Colonic mucosa (tissue), 4 donors: ENCODE data around the gene TECTA. TPM values are rescaled to one million over a fixed set of nuclear protein-coding genes. Genes with fewer than 3 reads are reported as not detected.
"Not testable (repeated sequence)": the region's sequence is repeated elsewhere in the genome, so short reads cannot be mapped to it uniquely, and the experiment has no call there.

Source experiments
- DNase-seq: peaks from one replicate; pipeline ENCODE4 v3.0.0-alpha.2; 2020
- H3K27ac ChIP-seq: fragments of 200-600 bp; one replicate; pipeline ENCODE4 v1.8.0; 2021
- H3K27me3 ChIP-seq: fragments of 200-600 bp; one replicate; pipeline ENCODE4 v1.8.0; 2021
- H3K36me3 ChIP-seq: fragments of 200-600 bp; one replicate; pipeline ENCODE4 v1.8.0; 2021
- H3K4me1 ChIP-seq: fragments of 200-600 bp; one replicate; pipeline ENCODE4 v1.8.0; 2021; ENCODE audit warnings: mild to moderate bottlenecking
- H3K4me3 ChIP-seq: fragments of 200-600 bp; one replicate; pipeline ENCODE4 v1.8.0; 2021
- H3K9ac ChIP-seq, 2 donors: one replicate each; pipeline ENCODE4 v1.7.0; 2013; ENCODE audit warnings: control low read depth in 2 of 2, low read depth in 2 of 2, low read length in 2 of 2
- H3K9me3 ChIP-seq: fragments of 200-600 bp; one replicate; pipeline ENCODE4 v1.8.0; 2021
- CTCF ChIP-seq: fragments of 200-600 bp; IDR thresholded peaks from one replicate; pipeline ENCODE4 v1.8.0; 2022; ENCODE audit warnings: antibody characterized with exemption, mild to moderate bottlenecking
- intact Hi-C: fragments of 100-400 bp; cut with DNase I; formaldehyde crosslinking; loops from one replicate; pipeline ENCODE4 v1.14.1; 2022
- total RNA-seq, 2 donors: library from RNA; stranded (reverse); fragmentation: NEBNext Ultra II Directional in 1 of 2; extraction: Animal tissue kit (Norgen Biotek cat#: 25700) in 1 of 2; gene quantifications; one replicate each; pipeline ENCODE4 v1.2.1, GENCODE V29; 2021
- donor health status: healthy.
- donor health status: DM: no; HTN: no; CAD: no.
- donor health status: DM: no; HTN: no; CAD: no.

Gene TECTA
- total RNA-seq, 2 donors from 2014 or later = 0.16 to 0.20 TPM

GRCh38 chr11:121235057-121235456 lies 134.0 kb downstream of the TECTA start:
- intact Hi-C loops = no loop called here

GRCh38 chr11:121236115-121237001 lies 135.3 kb downstream of the TECTA start:
- H3K27me3 ChIP-seq = no peaks in the 10 kb centered on the region
- no peak for TF ChIP-seq CTCF
- H3K4me1 ChIP-seq = no peaks in the 10 kb centered on the region
- no peak overlapping the region for H3K9ac ChIP-seq
- no peak overlapping the region for H3K27ac ChIP-seq
- DNase-seq = no peak
- no peaks in the 10 kb centered on the region for H3K9me3 ChIP-seq
- no peak overlapping the region for H3K4me3 ChIP-seq
- intact Hi-C loops = no loop called here
- H3K36me3 ChIP-seq = no peaks in the 10 kb centered on the region

More at GRCh38 chr11:121235057-121235456, 134.0 kb downstream of the TECTA start:
- no peak overlapping the region for H3K27ac ChIP-seq
- H3K4me3 ChIP-seq = no peak overlapping the region
- no peaks in the 10 kb centered on the region for H3K27me3 ChIP-seq
- no peak for TF ChIP-seq CTCF
- no peak overlapping the region for H3K9ac ChIP-seq
- H3K9me3 ChIP-seq = no peaks in the 10 kb centered on the region
- H3K36me3 ChIP-seq = no peaks in the 10 kb centered on the region
- no peaks in the 10 kb centered on the region for H3K4me1 ChIP-seq
- no peak for DNase-seq

- H3K4me1 ChIP-seq, H3K9ac ChIP-seq, H3K36me3 ChIP-seq, H3K4me3 ChIP-seq, H3K9me3 ChIP-seq, H3K27me3 ChIP-seq, H3K27ac ChIP-seq, intact Hi-C loops, DNase-seq: not testable (repeated sequence)
Measured at GRCh38 chr11:121237247-121237646, 136.2 kb downstream of the TECTA start.

- H3K4me3 ChIP-seq = no peak overlapping the region
- intact Hi-C loops = no loop called here
- no peak overlapping the region for H3K9ac ChIP-seq
- H3K27me3 ChIP-seq = no peaks in the 10 kb centered on the region
- no peaks in the 10 kb centered on the region for H3K4me1 ChIP-seq
- DNase-seq = no peak
- TF ChIP-seq CTCF = no peak
- H3K27ac ChIP-seq = no peak overlapping the region
- no peaks in the 10 kb centered on the region for H3K9me3 ChIP-seq
- H3K36me3 ChIP-seq = no peaks in the 10 kb centered on the region
Measured at GRCh38 chr11:121237686-121238658, 136.9 kb downstream of the TECTA start.

GRCh38 chr11:121238956-121239355 lies 137.9 kb downstream of the TECTA start:
- Histone ChIP-seq H3K9me3 (no peaks in the 10 kb centered on the region), H3K27ac (no peak overlapping the region), H3K27me3 (no peaks in the 10 kb centered on the region), H3K4me1 (no peaks in the 10 kb centered on the region), H3K9ac (no peak overlapping the region), H3K4me3 (no peak overlapping the region), H3K36me3 (no peaks in the 10 kb centered on the region)
- TF ChIP-seq CTCF = no peak
- intact Hi-C loops = no loop called here
- DNase-seq = no peak

GRCh38 chr11:121240001-121240400 lies 139.0 kb downstream of the TECTA start:
- intact Hi-C loops, H3K27me3 ChIP-seq, H3K4me3 ChIP-seq, H3K4me1 ChIP-seq, H3K36me3 ChIP-seq, H3K9me3 ChIP-seq, DNase-seq, H3K27ac ChIP-seq, H3K9ac ChIP-seq: not testable (repeated sequence)
